Measurements from ENCODE around the gene RILPL2.

DNA sequence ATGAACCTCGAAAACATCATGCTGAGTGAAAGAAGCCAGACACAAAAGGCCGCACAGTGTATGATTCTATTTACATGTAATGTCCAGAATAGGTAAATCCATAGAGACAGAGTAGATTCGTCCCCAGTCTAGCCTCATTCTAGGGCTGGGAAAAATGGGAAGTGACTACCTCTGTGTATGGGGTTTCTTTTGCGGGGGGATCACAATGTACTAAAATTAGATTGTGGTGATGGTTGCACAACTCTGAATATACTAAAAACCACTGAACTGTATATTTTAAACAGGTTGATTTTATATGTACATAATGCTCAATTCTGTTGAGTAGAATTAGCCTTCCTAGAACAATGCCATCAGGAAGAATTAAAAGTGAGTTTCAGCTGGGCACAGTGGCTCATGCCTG is 6.3 kb upstream of the RILPL2 start:
- TF ChIP-seq CTCF (IDR thresholded peaks at IDR 0.05; ENCODE audit: low read length) (no peak), EZH2 (optimal IDR thresholded peaks at IDR 0.05; ENCODE audit: low read depth, low read length) (no peak)
